Parathyroid adenoma (tissue), 2 donors: Measurements from ENCODE around the gene CD6.
A peak's percentile ranks its signal among the peaks of the same experiment; 100 is the strongest.

ENCODE experiments used
- H2AFZ ChIP-seq: fragments of 300-600 bp; sonication (generic); one replicate; pipeline ENCODE4 v1.7.0; 2017; ENCODE audit warnings: antibody characterized with exemption, mild to moderate bottlenecking
- H3K27ac ChIP-seq: fragments of 300-600 bp; sonication (generic); one replicate; pipeline ENCODE4 v1.7.0; 2017
- H3K27me3 ChIP-seq: fragments of 300-600 bp; sonication (generic); one replicate; pipeline ENCODE4 v1.7.0; 2017; ENCODE audit warnings: low read length; ENCODE audit not compliant: control insufficient read depth, insufficient read depth
- H3K36me3 ChIP-seq: fragments of 300-600 bp; sonication (generic); one replicate; pipeline ENCODE4 v1.7.0; 2017; ENCODE audit warnings: low read length; ENCODE audit not compliant: control insufficient read depth, insufficient read depth
- H3K4me1 ChIP-seq: fragments of 300-600 bp; sonication (generic); one replicate; pipeline ENCODE4 v1.7.0; 2017; ENCODE audit warnings: control low read depth
- H3K4me2 ChIP-seq: fragments of 300-600 bp; sonication (generic); one replicate; pipeline ENCODE4 v1.7.0; 2017; ENCODE audit warnings: low read length
- H3K4me3 ChIP-seq: fragments of 300-600 bp; sonication (generic); one replicate; pipeline ENCODE4 v1.7.0; 2017; ENCODE audit warnings: low read depth, low read length
- H3K79me2 ChIP-seq: fragments of 300-600 bp; sonication (generic); one replicate; pipeline ENCODE4 v1.7.0; 2017; ENCODE audit warnings: control low read depth
- H3K9ac ChIP-seq: fragments of 300-600 bp; sonication (generic); one replicate; pipeline ENCODE4 v1.7.0; 2017; ENCODE audit warnings: mild to moderate bottlenecking
- H3K9me3 ChIP-seq: fragments of 300-600 bp; sonication (generic); one replicate; pipeline ENCODE4 v1.7.0; 2017; ENCODE audit warnings: low read length; ENCODE audit not compliant: control insufficient read depth
- CTCF ChIP-seq: fragments of 300-600 bp; sonication (generic); IDR thresholded peaks from one replicate; pipeline ENCODE4 v1.7.0; 2017; ENCODE audit warnings: antibody characterized with exemption, mild to moderate bottlenecking
- donor health status: primary hyperparathyroidism.

Gene CD6

GRCh38 chr11:61019832-61020405 lies 48.4 kb downstream of the CD6 start:
- Histone ChIP-seq H3K4me2 (no peak overlapping the region), H3K4me1 (no peaks in the 10 kb centered on the region), H3K27me3 (no peaks in the 10 kb centered on the region), H3K27ac (no peak overlapping the region), H3K9ac (no peak overlapping the region), H3K9me3 (no peaks in the 10 kb centered on the region), H3K36me3 (no peaks in the 10 kb centered on the region), H2AFZ (no peak overlapping the region), H3K79me2 (no peaks in the 10 kb centered on the region), H3K4me3 (no peak overlapping the region)
- TF ChIP-seq CTCF: no peak

- Histone ChIP-seq H3K79me2 (no peaks in the 10 kb centered on the region), H3K36me3 (no peaks in the 10 kb centered on the region), H2AFZ (no peak overlapping the region), H3K4me2 (no peak overlapping the region), H3K9me3 (no peaks in the 10 kb centered on the region), H3K4me1 (no peaks in the 10 kb centered on the region), H3K9ac (no peak overlapping the region), H3K4me3 (no peak overlapping the region), H3K27ac (no peak overlapping the region), H3K27me3 (no peaks in the 10 kb centered on the region)
- no peak for TF ChIP-seq CTCF
Measured at GRCh38 chr11:61020551-61021235, 49.2 kb downstream of the CD6 start.

GRCh38 chr11:61021661-61022212 lies 50.3 kb downstream of the CD6 start:
- Histone ChIP-seq H3K27ac (no peak overlapping the region), H3K79me2 (no peaks in the 10 kb centered on the region), H3K9ac (no peak overlapping the region), H3K9me3 (no peaks in the 10 kb centered on the region), H3K4me1 (no peaks in the 10 kb centered on the region), H3K4me3 (no peak overlapping the region), H2AFZ (no peak overlapping the region), H3K4me2 (peak overlapping the region; percentile 31), H3K27me3 (no peaks in the 10 kb centered on the region), H3K36me3 (no peaks in the 10 kb centered on the region)
- no peak for TF ChIP-seq CTCF

DNA sequence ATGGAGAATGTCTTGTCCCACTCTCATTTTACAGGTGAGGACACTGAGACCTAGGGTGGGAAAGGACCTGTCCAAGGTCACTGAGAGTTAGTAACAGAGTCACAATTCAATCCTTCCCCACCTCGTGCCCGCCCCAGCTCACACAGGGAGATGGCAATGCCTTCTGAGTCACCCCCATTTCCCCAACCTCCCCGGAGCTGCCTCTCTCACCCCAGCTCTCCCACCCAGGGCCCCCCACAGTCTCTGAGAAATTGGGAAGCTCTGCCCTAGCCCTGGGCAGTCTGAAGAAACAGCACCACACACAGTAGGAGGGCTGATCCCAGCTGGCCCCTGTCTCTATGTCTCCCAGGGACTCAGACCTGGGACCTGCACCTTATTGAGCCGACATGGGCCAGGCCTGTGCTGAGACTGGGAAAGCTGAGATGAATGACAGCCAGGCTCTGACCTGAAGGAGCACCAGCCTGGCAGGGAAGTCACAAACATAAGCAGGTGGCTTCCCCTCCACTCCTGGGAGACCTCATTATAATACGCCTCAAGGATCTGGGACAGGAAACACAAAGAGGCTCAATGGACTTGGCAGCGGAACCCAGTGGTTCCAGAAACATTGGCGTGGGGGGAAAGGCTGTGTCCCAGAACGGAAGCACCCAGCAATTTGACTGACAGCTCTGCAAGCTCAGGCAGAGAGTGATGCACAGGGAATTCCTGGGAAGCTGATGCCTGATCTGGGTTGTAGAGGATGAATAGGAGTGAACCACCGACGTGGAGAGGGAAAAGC lies 51.0 kb downstream of the CD6 start:
- Histone ChIP-seq H3K36me3 (no peaks in the 10 kb centered on the region), H3K79me2 (no peaks in the 10 kb centered on the region), H3K4me3 (no peak overlapping the region), H2AFZ (no peak overlapping the region), H3K4me1 (no peaks in the 10 kb centered on the region), H3K4me2 (no peak overlapping the region), H3K9me3 (no peaks in the 10 kb centered on the region), H3K27ac (no peak overlapping the region), H3K9ac (no peak overlapping the region), H3K27me3 (no peaks in the 10 kb centered on the region)
- TF ChIP-seq CTCF: no peak
